ENCODE results near the gene CHMP5. TPM values are rescaled to one million over a fixed set of nuclear protein-coding genes. Genes with fewer than 3 reads are reported as not detected.

Gene CHMP5
- total RNA-seq, 1 experiment from 2014 or later, result 61.8 TPM

GRCh38 chr9:33267151-33267767 is 2.4 kb downstream of the CHMP5 start (continued):
- TF ChIP-seq CTCF (IDR thresholded peaks at IDR 0.05 in 2 of 3, conservative IDR thresholded peaks at IDR 0.05 in 1 of 3; ENCODE audit: borderline replicate concordance in 1 of 3, insufficient read depth in 1 of 3, low read depth in 2 of 3, low read length in 2 of 3), result no peak
- no peak for TF ChIP-seq CEBPB (IDR thresholded peaks at IDR 0.05; ENCODE audit: low read depth)
- no peak for TF ChIP-seq ZFX (IDR thresholded peaks at IDR 0.05)
- no peak for TF ChIP-seq ATF3 (IDR thresholded peaks at IDR 0.05)

- Histone ChIP-seq H3K4me3 (replicated peaks in 1 of 2; ENCODE audit: low read depth in 1 of 2, low read length in 2 of 2) (no peak overlapping the region), H3K9ac (ENCODE audit: low read length) (no peak overlapping the region), H3K36me3 (ENCODE audit: control insufficient read depth in 1 of 2, insufficient read depth in 2 of 2, low read length in 2 of 2) (peaks cover 34 to 43% of the 10 kb centered on the region in 2 experiments; a peak in 3 of 4 replicates), H3K9me2 (ENCODE audit: insufficient read depth) (no peaks in the 10 kb centered on the region), H4K20me1 (ENCODE audit: insufficient read depth) (no peaks in the 10 kb centered on the region), H3K4me1 (ENCODE audit: control insufficient read depth in 1 of 2, insufficient read depth in 2 of 2, low read length in 2 of 2) (peaks cover 3 to 8% of the 10 kb centered on the region in 2 experiments; a peak in 3 of 4 replicates), H3K79me2 (ENCODE audit: insufficient read depth, low read length) (peaks cover 26% of the 10 kb centered on the region), H3K27me3 (ENCODE audit: insufficient read depth, low read length) (no peaks in the 10 kb centered on the region), H3K4me2 (ENCODE audit: low read length) (no peak overlapping the region), H2AFZ (ENCODE audit: low read depth, low read length, poor library complexity, severe bottlenecking) (no peak overlapping the region), H3K9me3 (ENCODE audit: control insufficient read depth in 1 of 2, insufficient read depth in 1 of 2, low read depth in 1 of 2, low read length in 2 of 2) (no peaks in the 10 kb centered on the region), H3K27ac (ENCODE audit: low read depth, low read length) (no peak overlapping the region)
- ChIA-PET RAD21 (ENCODE audit: low non-redundant PET in 1 of 2, low total read pairs in 2 of 2, uncharacterized antibody in 2 of 2, unreplicated experiment in 2 of 2) (no interaction called here), POLR2A (interaction anchor here (0.6 kb wide), 1 partner anchor 15 kb away, joined by 3 read pairs; no protein-coding TSS in a partner anchor), CTCF (no interaction called here)
- no TSS peak for BruUV-seq (replicated peaks)
- TF ChIP-seq ATF3 (IDR thresholded peaks at IDR 0.05), result no peak
- no peak for TF ChIP-seq ZBTB33 (IDR thresholded peaks at IDR 0.05; ENCODE audit: extremely low read depth, insufficient replicate concordance, low read length)
- no peak for TF ChIP-seq ELF1 (IDR thresholded peaks at IDR 0.05; ENCODE audit: borderline replicate concordance, low read depth)
- no peak for TF ChIP-seq ZFX (IDR thresholded peaks at IDR 0.05)
- TF ChIP-seq CTCF (IDR thresholded peaks at IDR 0.05 in 2 of 3, conservative IDR thresholded peaks at IDR 0.05 in 1 of 3; ENCODE audit: borderline replicate concordance in 1 of 3, insufficient read depth in 1 of 3, low read depth in 2 of 3, low read length in 2 of 3), result no peak
- no peak for TF ChIP-seq POLR2A (IDR thresholded peaks at IDR 0.05; ENCODE audit: borderline replicate concordance, extremely low read depth, insufficient read depth, insufficient read length)
- no peak for TF ChIP-seq SRF (IDR thresholded peaks at IDR 0.05; ENCODE audit: low read depth)
- TF ChIP-seq REST (IDR thresholded peaks at IDR 0.05; ENCODE audit: low read depth), result no peak
- TF ChIP-seq JUND (IDR thresholded peaks at IDR 0.05), result no peak
- DNase-seq (ENCODE audit: low read depth, low spot score) (no peak), ATAC-seq (no peak)
- intact Hi-C loops (cut with micrococcal nuclease), result no loop called here
These were observed 5.3 kb downstream of the CHMP5 start for GRCh38 chr9:33270146-33270545.

Measured in HCT116 (cell line).